ENCODE results near the gene CRACR2A. TPM values are rescaled to one million over a fixed set of nuclear protein-coding genes. Genes with fewer than 3 reads are reported as not detected.

CRACR2A gene
- total and polyA plus RNA-seq, 2 of the 8 experiments (the other 6 are each of a cell fraction or from before 2014, with no cell fraction given): 0.85 to 3.2 TPM

- H4K8ac ChIP-seq (ENCODE audit: extremely low read depth, insufficient read depth, low read length): no peak overlapping the region
- H3K79me2 ChIP-seq (ENCODE audit: control insufficient read depth in 1 of 2, insufficient read depth in 2 of 2, low read length in 2 of 2): no peaks in the 10 kb centered on the region
- ChIA-PET CTCF (ENCODE audit: partially characterized antibody) (interaction anchor here (0.9 to 5.9 kb wide), 7 partner anchors 11 to 370 kb away, joined by 3 to 39 read pairs (median 4); no protein-coding TSS in a partner anchor), POLR2A (ENCODE audit: partially characterized antibody) (interaction anchor here (1.3 kb wide), 1 partner anchor 83 kb away, joined by 3 read pairs; no protein-coding TSS in a partner anchor)
- H2BK12ac ChIP-seq (ENCODE audit: low read depth, low read length): no peak overlapping the region
- H3K23me2 ChIP-seq (ENCODE audit: low read depth, low read length): no peaks in the 10 kb centered on the region; the same call in 1 of the 2 replicates
- H3K4me1 ChIP-seq (replicated peaks in 1 of 4; ENCODE audit: control insufficient read depth in 3 of 4, insufficient read depth in 4 of 4, low read length in 3 of 4): 0 out of 7 replicates have a peak, but pooled peaks cover 0 to 2% (median 0%) of the 10 kb centered on the region in 4 experiments
- no peak overlapping the region for H2AK5ac ChIP-seq (ENCODE audit: low read depth, low read length)
- H3K23ac ChIP-seq (ENCODE audit: insufficient read length): no peak overlapping the region
- H2BK5ac ChIP-seq (ENCODE audit: low read depth, low read length): no peak overlapping the region
- 92% methylated on average over 5 of the region's 5 CpGs; no CpG with 5 or more reads in 1 of the 2 experiments for WGBS, 2 experiments (ENCODE audit: extremely low coverage in 1 of 2, insufficient coverage in 1 of 2, insufficient read length in 1 of 2, insufficient replicate concordance in 2 of 2, low coverage in 1 of 2, low lambda C conversion rate in 2 of 2, missing lambda C conversion rate in 1 of 2)
- no peak overlapping the region for H2BK15ac ChIP-seq (ENCODE audit: low read length)
- H3K4me2 ChIP-seq (ENCODE audit: insufficient read depth in 1 of 2, low read depth in 2 of 2, low read length in 2 of 2): no peak overlapping the region
- H4K5ac ChIP-seq (ENCODE audit: insufficient read length, low read depth, low read length): no peak overlapping the region
- 0 out of 2 replicates have a peak, but pooled peaks cover 2% of the 10 kb centered on the region for H3K79me1 ChIP-seq (ENCODE audit: low read depth, low read length)
- no peaks in the 10 kb centered on the region for H3K9me3 ChIP-seq (ENCODE audit: insufficient read depth in 2 of 2, low read depth in 1 of 2, low read length in 1 of 2)
- no peak overlapping the region for H2BK20ac ChIP-seq (ENCODE audit: low read length)
- no peak for DNase-seq (ENCODE audit: low read depth in 1 of 2, low spot score in 2 of 2)
- H3K56ac ChIP-seq (replicated peaks; ENCODE audit: insufficient read length, low read depth, low read length): no peak overlapping the region
- no peak overlapping the region for H3K27ac ChIP-seq (ENCODE audit: low read depth, low read length)
- no peak overlapping the region for H2BK120ac ChIP-seq (replicated peaks; ENCODE audit: low read depth, low read length)
- FAIRE-seq: no peak
- no peaks in the 10 kb centered on the region for H3K27me3 ChIP-seq (replicated peaks in 1 of 4; ENCODE audit: control insufficient read depth in 3 of 4, extremely low read depth in 1 of 4, insufficient read depth in 3 of 4, low read length in 3 of 4)
- H4K91ac ChIP-seq (replicated peaks; ENCODE audit: insufficient read length, low read length): no peak overlapping the region
- no peaks in the 10 kb centered on the region for H3K36me3 ChIP-seq (ENCODE audit: control insufficient read depth in 2 of 4, insufficient read depth in 4 of 4, low read length in 3 of 4)
- no peak overlapping the region for H3K18ac ChIP-seq (ENCODE audit: extremely low read depth, low read length)
- H3K4ac ChIP-seq (replicated peaks; ENCODE audit: insufficient read length, low read depth, low read length): no peak overlapping the region
- H3K4me3 ChIP-seq (ENCODE audit: extremely low read depth in 1 of 4, insufficient read depth in 2 of 4, low read depth in 3 of 4, low read length in 4 of 4): no peak overlapping the region
- H3K14ac ChIP-seq (ENCODE audit: insufficient read length): no peak overlapping the region
- no peak overlapping the region for H3K9ac ChIP-seq (replicated peaks in 1 of 4; ENCODE audit: extremely low read depth in 1 of 4, low read depth in 3 of 4, low read length in 3 of 4)
- no peak overlapping the region for H2AFZ ChIP-seq (ENCODE audit: low read length)
- H4K20me1 ChIP-seq (replicated peaks in 1 of 2; ENCODE audit: control insufficient read depth in 1 of 2, insufficient read depth in 2 of 2, low read length in 2 of 2): no peaks in the 10 kb centered on the region
- TF ChIP-seq TAF1 (IDR thresholded peaks at IDR 0.05; ENCODE audit: low read depth, low read length) (no peak), POLR2A (IDR thresholded peaks at IDR 0.05; ENCODE audit: control extremely low read depth in 1 of 2, low read depth in 2 of 2, low read length in 2 of 2) (no peak), ASH2L (IDR thresholded peaks at IDR 0.05; ENCODE audit: low read length) (no peak), HDAC6 (IDR thresholded peaks at IDR 0.05; ENCODE audit: low read depth, low read length) (no peak), USF2 (IDR thresholded peaks at IDR 0.05; ENCODE audit: low read length) (no peak), FOSL1 (IDR thresholded peaks at IDR 0.05; ENCODE audit: insufficient read depth, low read depth, low read length) (no peak), CBX5 (IDR thresholded peaks at IDR 0.05; ENCODE audit: low read depth, low read length) (no peak), CHD1 (IDR thresholded peaks at IDR 0.05; ENCODE audit: low read depth, low read length) (no peak), ATF2 (IDR thresholded peaks at IDR 0.05; ENCODE audit: low read length) (no peak), GTF2F1 (IDR thresholded peaks at IDR 0.05; ENCODE audit: borderline replicate concordance, low read depth, low read length) (no peak), TEAD4 (IDR thresholded peaks at IDR 0.05; ENCODE audit: low read depth, low read length) (no peak), MAFK (IDR thresholded peaks at IDR 0.05; ENCODE audit: low read depth, low read length) (no peak)
These were observed 82.8 kb downstream of the CRACR2A start for GRCh38 chr12:3670083-3670620.
